Osteoblast (primary cell): ENCODE measurements around the gene RIN1. TPM values are rescaled to one million over a fixed set of nuclear protein-coding genes. Genes with fewer than 3 reads are reported as not detected.
"Not testable (repeated sequence)": the region's sequence is repeated elsewhere in the genome, so short reads cannot be mapped to it uniquely, and the experiment has no call there.

Source experiments
- DNase-seq: peaks from one replicate; pipeline ENCODE4 v3.0.0; 2011; ENCODE audit warnings: low spot score, mixed read lengths; ENCODE audit not compliant: insufficient read length; ENCODE audit errors: missing footprints
- H2AFZ ChIP-seq: 2 replicates; pipeline ENCODE4 v1.6.0; 2011; ENCODE audit warnings: mild to moderate bottlenecking, low read length
- H3K27ac ChIP-seq: 2 replicates; pipeline ENCODE4 v1.5.1; 2011; ENCODE audit warnings: mild to moderate bottlenecking, low read depth, low read length, moderate library complexity
- H3K27me3 ChIP-seq: 2 replicates; pipeline ENCODE4 v1.6.0; 2012; ENCODE audit warnings: mild to moderate bottlenecking, control low read depth, inconsistent platforms, low read length, moderate library complexity; ENCODE audit not compliant: insufficient read depth
- H3K36me3 ChIP-seq: 2 replicates; pipeline ENCODE4 v1.5.1; 2011; ENCODE audit warnings: mild to moderate bottlenecking, low read length, control low read depth, moderate library complexity; ENCODE audit not compliant: insufficient read depth
- H3K4me1 ChIP-seq: 2 replicates; pipeline ENCODE4 v1.5.1; 2011; ENCODE audit warnings: mild to moderate bottlenecking, low read length, control low read depth, moderate library complexity; ENCODE audit not compliant: insufficient read depth
- H3K4me2 ChIP-seq: 2 replicates; pipeline ENCODE4 v1.6.0; 2011; ENCODE audit warnings: mild to moderate bottlenecking, low read length; ENCODE audit not compliant: insufficient read depth
- H3K4me3 ChIP-seq: fragments of 200-600 bp; sonication (generic); 3 replicates; pipeline ENCODE4 v1.5.1; 2012; ENCODE audit warnings: mild to moderate bottlenecking, low read length, inconsistent platforms; ENCODE audit not compliant: insufficient read depth
- H3K79me2 ChIP-seq: 2 replicates; pipeline ENCODE4 v1.6.0; 2012; ENCODE audit warnings: mild to moderate bottlenecking, low read length, control low read depth, inconsistent platforms; ENCODE audit not compliant: insufficient read depth
- H3K9me3 ChIP-seq: 2 replicates; pipeline ENCODE4 v1.5.1; 2011; ENCODE audit warnings: low read depth, low read length, control low read depth
- H4K20me1 ChIP-seq: 2 replicates; pipeline ENCODE4 v1.6.0; 2012; ENCODE audit warnings: mild to moderate bottlenecking, low read length, control low read depth; ENCODE audit not compliant: insufficient read depth
- total RNA-seq: library from RNA; depleted of rRNA; stranded (reverse); fragments of >200 nt; gene quantifications from 2 replicates; pipeline ENCODE4 v1.2.3, GENCODE V29; 2012
- TF ChIP-seq, protein P1 (sequence below): IDR thresholded peaks from 2 replicates; pipeline ENCODE4 v1.5.1; 2011; ENCODE audit warnings: mild to moderate bottlenecking, low read depth, low read length, moderate library complexity; ENCODE audit errors: extremely low read depth

The RIN1 gene
- total RNA-seq, 1 donor = 27.1 TPM

GRCh38 chr11:66311470-66311964, 24.7 kb downstream of the RIN1 start:
- peaks cover 34% of the 10 kb centered on the region for H3K4me1 ChIP-seq
- H4K20me1 ChIP-seq = peaks cover 23% of the 10 kb centered on the region
- peaks cover 30% of the 10 kb centered on the region for H3K79me2 ChIP-seq
- no peak for DNase-seq
- H3K27ac ChIP-seq = peak overlapping the region; percentile 83
- no peaks in the 10 kb centered on the region for H3K36me3 ChIP-seq
- H3K4me3 ChIP-seq = peak overlapping the region; percentile 80
- H3K27me3 ChIP-seq = no peaks in the 10 kb centered on the region
- peak overlapping the region; percentile 98 for H3K4me2 ChIP-seq
- H2AFZ ChIP-seq = peak overlapping the region; percentile 98
- TF ChIP-seq, protein P1, sequence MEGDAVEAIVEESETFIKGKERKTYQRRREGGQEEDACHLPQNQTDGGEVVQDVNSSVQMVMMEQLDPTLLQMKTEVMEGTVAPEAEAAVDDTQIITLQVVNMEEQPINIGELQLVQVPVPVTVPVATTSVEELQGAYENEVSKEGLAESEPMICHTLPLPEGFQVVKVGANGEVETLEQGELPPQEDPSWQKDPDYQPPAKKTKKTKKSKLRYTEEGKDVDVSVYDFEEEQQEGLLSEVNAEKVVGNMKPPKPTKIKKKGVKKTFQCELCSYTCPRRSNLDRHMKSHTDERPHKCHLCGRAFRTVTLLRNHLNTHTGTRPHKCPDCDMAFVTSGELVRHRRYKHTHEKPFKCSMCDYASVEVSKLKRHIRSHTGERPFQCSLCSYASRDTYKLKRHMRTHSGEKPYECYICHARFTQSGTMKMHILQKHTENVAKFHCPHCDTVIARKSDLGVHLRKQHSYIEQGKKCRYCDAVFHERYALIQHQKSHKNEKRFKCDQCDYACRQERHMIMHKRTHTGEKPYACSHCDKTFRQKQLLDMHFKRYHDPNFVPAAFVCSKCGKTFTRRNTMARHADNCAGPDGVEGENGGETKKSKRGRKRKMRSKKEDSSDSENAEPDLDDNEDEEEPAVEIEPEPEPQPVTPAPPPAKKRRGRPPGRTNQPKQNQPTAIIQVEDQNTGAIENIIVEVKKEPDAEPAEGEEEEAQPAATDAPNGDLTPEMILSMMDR = peak; percentile 90
- no peaks in the 10 kb centered on the region for H3K9me3 ChIP-seq

DNA sequence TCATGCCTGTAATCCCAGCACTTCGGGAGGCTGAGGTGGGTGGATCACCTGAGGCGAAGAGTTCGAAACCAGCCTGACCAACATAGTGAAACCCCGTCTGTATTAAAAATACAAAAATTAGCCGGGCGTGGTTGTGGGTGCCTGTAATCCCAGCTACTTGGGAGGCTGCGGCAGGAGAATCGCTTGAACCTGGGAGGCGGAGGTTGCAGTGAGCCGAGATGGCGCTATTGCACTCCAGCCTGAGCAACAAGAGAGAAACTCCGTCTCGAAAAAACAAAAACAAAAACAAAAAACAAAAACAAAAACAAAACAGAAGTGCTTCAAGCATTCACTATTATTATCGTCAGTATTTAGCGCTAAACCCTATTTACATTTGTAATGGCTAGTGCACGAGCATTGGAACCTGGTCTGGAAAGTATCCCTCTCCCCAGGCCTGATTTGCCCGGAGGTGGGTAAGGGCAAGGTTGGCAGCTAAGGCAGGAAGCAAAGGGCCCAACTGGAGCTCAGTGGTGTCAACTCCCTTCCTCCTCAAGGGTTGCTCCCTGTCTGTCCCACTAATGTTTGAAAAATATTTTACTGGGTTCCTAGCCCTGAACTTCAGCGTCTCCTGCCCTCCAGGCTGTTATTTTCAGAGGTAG, 25.3 kb downstream of the RIN1 start:
- H3K27ac ChIP-seq, H3K9me3 ChIP-seq, H2AFZ ChIP-seq, H3K4me2 ChIP-seq, H3K36me3 ChIP-seq, H3K4me3 ChIP-seq, H3K27me3 ChIP-seq: not testable (repeated sequence)
- DNase-seq = peak; percentile 65
- peaks cover 25% of the 10 kb centered on the region for H3K79me2 ChIP-seq
- H3K4me1 ChIP-seq = peaks cover 28% of the 10 kb centered on the region
- H4K20me1 ChIP-seq = peaks cover 17% of the 10 kb centered on the region

DNA sequence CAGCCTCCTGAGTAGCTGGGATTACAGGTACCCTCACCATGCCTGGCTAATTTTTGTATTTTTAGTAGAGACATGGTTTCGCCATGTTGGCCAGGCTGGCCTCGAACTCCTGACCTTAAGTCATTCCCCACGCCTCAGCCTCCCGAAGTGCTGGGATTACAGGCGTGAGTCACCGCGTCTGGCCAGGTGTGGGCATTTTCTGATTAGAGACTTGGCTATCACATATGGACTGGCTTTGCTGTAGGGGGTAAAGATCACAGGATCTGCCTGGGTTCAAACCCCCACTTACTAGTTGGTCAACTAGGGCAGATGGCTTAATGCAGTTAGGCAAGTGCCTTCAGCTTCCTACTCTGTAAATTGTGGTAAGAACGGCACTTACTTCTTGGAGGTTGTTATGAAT, 25.9 kb downstream of the RIN1 start:
- Histone ChIP-seq H3K79me2 (peaks cover 19% of the 10 kb centered on the region), H2AFZ (no peak overlapping the region), H3K27ac (no peak overlapping the region), H3K9me3 (no peaks in the 10 kb centered on the region), H3K4me1 (peaks cover 22% of the 10 kb centered on the region), H3K27me3 (peaks cover 1% of the 10 kb centered on the region), H3K4me2 (no peak overlapping the region), H3K4me3 (no peak overlapping the region), H3K36me3 (no peaks in the 10 kb centered on the region), H4K20me1 (peaks cover 11% of the 10 kb centered on the region)
- TF ChIP-seq, protein P1 = no peak
- DNase-seq = peak; percentile 29

- no peak overlapping the region for H3K4me3 ChIP-seq
- TF ChIP-seq, protein P1 = no peak
Measured at GRCh38 chr11:66309475-66309874, 26.8 kb downstream of the RIN1 start.

More at GRCh38 chr11:66309475-66309874, 26.8 kb downstream of the RIN1 start:
- Histone ChIP-seq H4K20me1 (peaks cover 3% of the 10 kb centered on the region), H3K4me2 (no peak overlapping the region), H3K9me3 (no peaks in the 10 kb centered on the region), H3K79me2 (peaks cover 10% of the 10 kb centered on the region), H2AFZ (no peak overlapping the region), H3K27ac (no peak overlapping the region), H3K36me3 (no peaks in the 10 kb centered on the region), H3K4me1 (peaks cover 14% of the 10 kb centered on the region), H3K27me3 (peaks cover 3% of the 10 kb centered on the region)
- DNase-seq = no peak
